ENCODE data around the gene CDK6.

CDK6 gene

DNA sequence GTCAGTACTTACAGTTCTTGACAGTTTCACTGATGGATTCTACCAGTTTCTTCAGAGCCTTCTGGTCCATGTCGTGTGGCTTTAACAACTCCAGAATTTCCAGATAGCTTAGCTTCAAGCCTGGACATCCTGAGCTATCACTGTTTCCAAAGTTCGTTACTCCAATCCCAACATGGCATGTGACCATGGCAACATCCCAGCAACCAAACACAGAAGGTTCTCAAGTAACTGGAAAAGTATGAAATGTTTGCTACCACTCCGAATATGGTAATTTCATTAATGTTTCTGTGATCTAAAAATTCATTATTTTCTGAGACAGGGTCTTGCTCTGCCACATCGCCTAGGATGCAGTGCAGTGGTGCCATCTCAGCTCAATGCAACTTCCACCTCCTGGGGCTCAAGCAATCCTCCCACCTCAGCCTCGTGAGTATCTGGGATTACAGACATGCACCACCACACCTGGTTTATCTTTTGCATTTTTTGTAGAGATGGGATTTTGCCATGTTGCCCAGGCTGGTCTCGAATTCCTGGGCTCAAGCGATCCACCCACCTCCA lies 278.5 kb downstream of the CDK6 start:
- no peak for DNase-seq

DNA sequence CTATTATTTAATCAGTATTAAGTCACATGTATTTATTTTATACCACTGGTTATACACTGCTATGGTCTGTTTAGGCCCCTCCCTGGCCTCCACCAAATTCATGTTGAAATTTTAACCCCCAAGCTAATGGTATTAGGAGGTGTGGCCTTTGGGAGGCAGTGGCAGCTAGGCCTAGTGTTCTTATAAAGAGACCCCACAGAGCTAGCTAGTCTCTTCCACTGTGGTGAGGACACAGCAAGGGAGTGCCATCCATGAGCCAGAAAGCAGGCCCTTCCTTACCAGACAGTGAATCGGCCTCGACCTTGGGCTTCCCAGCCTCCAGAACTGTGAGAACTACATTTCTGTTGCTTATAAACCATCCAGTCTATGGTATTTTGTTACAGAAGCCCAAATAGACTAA lies 279.1 kb downstream of the CDK6 start:
- no peak for DNase-seq
